ENCODE results near the gene HUNK. TPM values are rescaled to one million over a fixed set of nuclear protein-coding genes. Genes with fewer than 3 reads are reported as not detected.

Gene HUNK
- total RNA-seq, 1 experiment from 2014 or later, result 2.1 TPM

GRCh38 chr21:31967334-31967733 lies 94.5 kb downstream of the HUNK start:
- ChIA-PET POLR2A (ENCODE audit: low non-redundant PET) (no interaction called here), CTCF (no interaction called here)
- no TSS peak for BruUV-seq (replicated peaks)

DNA sequence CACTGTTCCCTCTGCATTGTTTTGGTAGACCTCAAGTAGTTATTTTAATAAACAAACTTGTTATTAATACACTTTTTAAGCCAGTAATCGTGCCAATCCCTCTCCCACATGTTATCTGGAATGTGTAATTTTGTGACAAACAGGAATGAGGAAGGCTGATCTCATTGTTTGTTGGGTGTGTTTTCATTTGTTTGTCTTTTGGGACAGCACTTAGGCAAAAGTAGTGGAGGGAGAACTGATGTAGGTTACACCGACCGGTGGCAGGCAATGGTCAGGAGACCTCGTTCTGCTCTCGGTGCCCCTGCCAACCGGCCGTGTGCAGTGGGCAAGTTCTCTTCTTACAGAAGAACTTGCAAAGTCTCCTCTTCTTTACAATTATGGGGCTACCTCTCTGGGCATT lies 99.8 kb downstream of the HUNK start:
- BruUV-seq (replicated peaks), result no TSS peak
- no peak for DNase-seq (ENCODE audit: low spot score)
- POLR2A ChIA-PET (ENCODE audit: low non-redundant PET), result no interaction called here
- intact Hi-C loops (cut with micrococcal nuclease; ENCODE audit: unreplicated experiment), result no loop called here
- Histone ChIP-seq H3K4me1 (ENCODE audit: insufficient read depth, low read length, poor library complexity, severe bottlenecking) (no peaks in the 10 kb centered on the region), H3K36me3 (ENCODE audit: insufficient read depth, low read length, poor library complexity, severe bottlenecking) (no peaks in the 10 kb centered on the region), H3K9me3 (ENCODE audit: low read depth, low read length, poor library complexity, severe bottlenecking) (no peaks in the 10 kb centered on the region), H3K4me3 (ENCODE audit: low read depth, low read length, poor library complexity, severe bottlenecking) (no peak overlapping the region), H3K27me3 (replicated peaks; ENCODE audit: insufficient read depth, low read depth, low read length, poor library complexity) (no peaks in the 10 kb centered on the region), H3K27ac (ENCODE audit: low read depth, low read length, poor library complexity, severe bottlenecking) (no peak overlapping the region)
- TF ChIP-seq CTCF (conservative IDR thresholded peaks at IDR 0.05; ENCODE audit: low read depth, low read length) (no peak), EZH2 (IDR thresholded peaks at IDR 0.05; ENCODE audit: borderline replicate concordance, low read depth, low read length, poor library complexity, severe bottlenecking) (no peak)
- CTCF ChIA-PET, result no interaction called here

More at GRCh38 chr21:31967334-31967733, 94.5 kb downstream of the HUNK start:
- Histone ChIP-seq H3K9me3 (ENCODE audit: low read depth, low read length, poor library complexity, severe bottlenecking) (no peaks in the 10 kb centered on the region), H3K4me1 (ENCODE audit: insufficient read depth, low read length, poor library complexity, severe bottlenecking) (no peaks in the 10 kb centered on the region), H3K4me3 (ENCODE audit: low read depth, low read length, poor library complexity, severe bottlenecking) (no peak overlapping the region), H3K27me3 (replicated peaks; ENCODE audit: insufficient read depth, low read depth, low read length, poor library complexity) (no peaks in the 10 kb centered on the region), H3K27ac (ENCODE audit: low read depth, low read length, poor library complexity, severe bottlenecking) (no peak overlapping the region), H3K36me3 (ENCODE audit: insufficient read depth, low read length, poor library complexity, severe bottlenecking) (no peaks in the 10 kb centered on the region)
- DNase-seq (ENCODE audit: low spot score), result no peak
- TF ChIP-seq CTCF (conservative IDR thresholded peaks at IDR 0.05; ENCODE audit: low read depth, low read length), result no peak
- TF ChIP-seq EZH2 (IDR thresholded peaks at IDR 0.05; ENCODE audit: borderline replicate concordance, low read depth, low read length, poor library complexity, severe bottlenecking), result no peak
- intact Hi-C loops (cut with micrococcal nuclease; ENCODE audit: unreplicated experiment), result no loop called here

- no TSS peak for BruUV-seq (replicated peaks)
- intact Hi-C loops (cut with micrococcal nuclease; ENCODE audit: unreplicated experiment), result no loop called here
- ChIA-PET CTCF (no interaction called here), POLR2A (ENCODE audit: low non-redundant PET) (no interaction called here)
- Histone ChIP-seq H3K9me3 (ENCODE audit: low read depth, low read length, poor library complexity, severe bottlenecking) (no peaks in the 10 kb centered on the region), H3K27me3 (replicated peaks; ENCODE audit: insufficient read depth, low read depth, low read length, poor library complexity) (no peaks in the 10 kb centered on the region), H3K27ac (ENCODE audit: low read depth, low read length, poor library complexity, severe bottlenecking) (no peak overlapping the region), H3K4me3 (ENCODE audit: low read depth, low read length, poor library complexity, severe bottlenecking) (no peak overlapping the region), H3K36me3 (ENCODE audit: insufficient read depth, low read length, poor library complexity, severe bottlenecking) (no peaks in the 10 kb centered on the region), H3K4me1 (ENCODE audit: insufficient read depth, low read length, poor library complexity, severe bottlenecking) (no peaks in the 10 kb centered on the region)
- TF ChIP-seq CTCF (conservative IDR thresholded peaks at IDR 0.05; ENCODE audit: low read depth, low read length), result no peak
- TF ChIP-seq EZH2 (IDR thresholded peaks at IDR 0.05; ENCODE audit: borderline replicate concordance, low read depth, low read length, poor library complexity, severe bottlenecking), result no peak
- DNase-seq (ENCODE audit: low spot score), result no peak
Measured at GRCh38 chr21:31973402-31973944, 100.7 kb downstream of the HUNK start.
